ENCODE results near the gene OBI1. TPM values are rescaled to one million over a fixed set of nuclear protein-coding genes. Genes with fewer than 3 reads are reported as not detected.

OBI1 gene
- polyA plus RNA-seq, 2 of the 4 experiments (the other 2 are of a cell fraction), result 8.7 to 13.9 TPM

DNA sequence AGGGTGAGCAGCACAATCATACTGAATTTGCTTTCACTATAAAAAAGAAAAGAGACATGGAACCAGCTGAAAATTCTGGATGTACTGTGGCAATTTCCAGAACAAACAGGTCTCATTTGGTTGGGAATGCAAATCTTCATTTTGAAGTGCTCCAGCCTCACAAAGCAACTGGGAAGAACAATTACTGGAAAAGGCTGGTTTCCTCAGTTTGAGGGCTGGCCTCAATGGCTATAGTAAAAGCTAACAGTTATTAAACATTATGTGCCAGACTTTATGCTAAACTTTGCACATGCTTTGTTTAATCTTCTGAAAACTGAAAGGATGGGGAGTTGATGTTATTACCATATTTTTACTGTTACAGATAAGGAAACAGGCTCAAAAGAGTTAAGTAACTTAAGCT, 3.0 kb downstream of the OBI1 start:
- no peak for TF ChIP-seq EHMT2 (IDR thresholded peaks at IDR 0.05; ENCODE audit: low read depth)
- no peak for TF ChIP-seq MAFK (IDR thresholded peaks at IDR 0.05; ENCODE audit: partially characterized antibody)
- TF ChIP-seq, protein P1, sequence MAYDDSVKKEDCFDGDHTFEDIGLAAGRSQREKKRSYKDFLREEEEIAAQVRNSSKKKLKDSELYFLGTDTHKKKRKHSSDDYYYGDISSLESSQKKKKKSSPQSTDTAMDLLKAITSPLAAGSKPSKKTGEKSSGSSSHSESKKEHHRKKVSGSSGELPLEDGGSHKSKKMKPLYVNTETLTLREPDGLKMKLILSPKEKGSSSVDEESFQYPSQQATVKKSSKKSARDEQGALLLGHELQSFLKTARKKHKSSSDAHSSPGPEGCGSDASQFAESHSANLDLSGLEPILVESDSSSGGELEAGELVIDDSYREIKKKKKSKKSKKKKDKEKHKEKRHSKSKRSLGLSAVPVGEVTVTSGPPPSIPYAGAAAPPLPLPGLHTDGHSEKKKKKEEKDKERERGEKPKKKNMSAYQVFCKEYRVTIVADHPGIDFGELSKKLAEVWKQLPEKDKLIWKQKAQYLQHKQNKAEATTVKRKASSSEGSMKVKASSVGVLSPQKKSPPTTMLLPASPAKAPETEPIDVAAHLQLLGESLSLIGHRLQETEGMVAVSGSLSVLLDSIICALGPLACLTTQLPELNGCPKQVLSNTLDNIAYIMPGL (CRISPR knock-in tag; IDR thresholded peaks at IDR 0.05; ENCODE audit: borderline replicate concordance), result no peak
- no peak for TF ChIP-seq CBX8 (IDR thresholded peaks at IDR 0.05)
- TF ChIP-seq, protein P2, sequence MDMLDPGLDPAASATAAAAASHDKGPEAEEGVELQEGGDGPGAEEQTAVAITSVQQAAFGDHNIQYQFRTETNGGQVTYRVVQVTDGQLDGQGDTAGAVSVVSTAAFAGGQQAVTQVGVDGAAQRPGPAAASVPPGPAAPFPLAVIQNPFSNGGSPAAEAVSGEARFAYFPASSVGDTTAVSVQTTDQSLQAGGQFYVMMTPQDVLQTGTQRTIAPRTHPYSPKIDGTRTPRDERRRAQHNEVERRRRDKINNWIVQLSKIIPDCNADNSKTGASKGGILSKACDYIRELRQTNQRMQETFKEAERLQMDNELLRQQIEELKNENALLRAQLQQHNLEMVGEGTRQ (IDR thresholded peaks at IDR 0.05), result no peak
- TF ChIP-seq, protein P3, sequence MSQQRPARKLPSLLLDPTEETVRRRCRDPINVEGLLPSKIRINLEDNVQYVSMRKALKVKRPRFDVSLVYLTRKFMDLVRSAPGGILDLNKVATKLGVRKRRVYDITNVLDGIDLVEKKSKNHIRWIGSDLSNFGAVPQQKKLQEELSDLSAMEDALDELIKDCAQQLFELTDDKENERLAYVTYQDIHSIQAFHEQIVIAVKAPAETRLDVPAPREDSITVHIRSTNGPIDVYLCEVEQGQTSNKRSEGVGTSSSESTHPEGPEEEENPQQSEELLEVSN (IDR thresholded peaks at IDR 0.05; ENCODE audit: borderline replicate concordance, low read depth), result no peak
- TF ChIP-seq FOSB (CRISPR knock-in tag; IDR thresholded peaks at IDR 0.05), result no peak
- TF ChIP-seq RARB (CRISPR knock-in tag; IDR thresholded peaks at IDR 0.05), result no peak
- TF ChIP-seq RNF2 (IDR thresholded peaks at IDR 0.05; ENCODE audit: borderline replicate concordance, low read depth), result no peak
- TF ChIP-seq, protein P4, sequence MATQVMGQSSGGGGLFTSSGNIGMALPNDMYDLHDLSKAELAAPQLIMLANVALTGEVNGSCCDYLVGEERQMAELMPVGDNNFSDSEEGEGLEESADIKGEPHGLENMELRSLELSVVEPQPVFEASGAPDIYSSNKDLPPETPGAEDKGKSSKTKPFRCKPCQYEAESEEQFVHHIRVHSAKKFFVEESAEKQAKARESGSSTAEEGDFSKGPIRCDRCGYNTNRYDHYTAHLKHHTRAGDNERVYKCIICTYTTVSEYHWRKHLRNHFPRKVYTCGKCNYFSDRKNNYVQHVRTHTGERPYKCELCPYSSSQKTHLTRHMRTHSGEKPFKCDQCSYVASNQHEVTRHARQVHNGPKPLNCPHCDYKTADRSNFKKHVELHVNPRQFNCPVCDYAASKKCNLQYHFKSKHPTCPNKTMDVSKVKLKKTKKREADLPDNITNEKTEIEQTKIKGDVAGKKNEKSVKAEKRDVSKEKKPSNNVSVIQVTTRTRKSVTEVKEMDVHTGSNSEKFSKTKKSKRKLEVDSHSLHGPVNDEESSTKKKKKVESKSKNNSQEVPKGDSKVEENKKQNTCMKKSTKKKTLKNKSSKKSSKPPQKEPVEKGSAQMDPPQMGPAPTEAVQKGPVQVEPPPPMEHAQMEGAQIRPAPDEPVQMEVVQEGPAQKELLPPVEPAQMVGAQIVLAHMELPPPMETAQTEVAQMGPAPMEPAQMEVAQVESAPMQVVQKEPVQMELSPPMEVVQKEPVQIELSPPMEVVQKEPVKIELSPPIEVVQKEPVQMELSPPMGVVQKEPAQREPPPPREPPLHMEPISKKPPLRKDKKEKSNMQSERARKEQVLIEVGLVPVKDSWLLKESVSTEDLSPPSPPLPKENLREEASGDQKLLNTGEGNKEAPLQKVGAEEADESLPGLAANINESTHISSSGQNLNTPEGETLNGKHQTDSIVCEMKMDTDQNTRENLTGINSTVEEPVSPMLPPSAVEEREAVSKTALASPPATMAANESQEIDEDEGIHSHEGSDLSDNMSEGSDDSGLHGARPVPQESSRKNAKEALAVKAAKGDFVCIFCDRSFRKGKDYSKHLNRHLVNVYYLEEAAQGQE (IDR thresholded peaks at IDR 0.05), result no peak
- no peak for TF ChIP-seq GATA3 (IDR thresholded peaks at IDR 0.05; ENCODE audit: borderline replicate concordance)
- TF ChIP-seq CHD2 (IDR thresholded peaks at IDR 0.05; ENCODE audit: low read length, partially characterized antibody), result no peak
- TF ChIP-seq JUNB (IDR thresholded peaks at IDR 0.05), result no peak
- TF ChIP-seq NPAS2 (CRISPR knock-in tag; IDR thresholded peaks at IDR 0.05; ENCODE audit: borderline replicate concordance), result no peak
- TF ChIP-seq SREBF2 (IDR thresholded peaks at IDR 0.05), result no peak
- TF ChIP-seq RFX5 (IDR thresholded peaks at IDR 0.05), result no peak
- TF ChIP-seq CHD4 (IDR thresholded peaks at IDR 0.05; ENCODE audit: borderline replicate concordance), result no peak
- no peak for TF ChIP-seq MYC (IDR thresholded peaks at IDR 0.05; ENCODE audit: borderline replicate concordance, low read length)
- FAIRE-seq, result no peak
- Histone ChIP-seq H3K4me1 (peaks cover 6% of the 10 kb centered on the region; the same call in 2 of the 3 replicates), H3K27ac (no peak overlapping the region), H3K4me2 (no peak overlapping the region), H3K9me3 (no peaks in the 10 kb centered on the region), H3K4me3 (no peak overlapping the region)
- ATAC-seq, result no peak
- DNase-seq (ENCODE audit: low read depth in 1 of 2, low spot score in 1 of 2), result no peak
- ChIA-PET CTCF (interaction anchor here (0.8 to 1.3 kb wide), 3 partner anchors 11 to 36 kb away, joined by 3 to 4 read pairs (median 3); no protein-coding TSS in a partner anchor), POLR2A (no interaction called here)

DNA sequence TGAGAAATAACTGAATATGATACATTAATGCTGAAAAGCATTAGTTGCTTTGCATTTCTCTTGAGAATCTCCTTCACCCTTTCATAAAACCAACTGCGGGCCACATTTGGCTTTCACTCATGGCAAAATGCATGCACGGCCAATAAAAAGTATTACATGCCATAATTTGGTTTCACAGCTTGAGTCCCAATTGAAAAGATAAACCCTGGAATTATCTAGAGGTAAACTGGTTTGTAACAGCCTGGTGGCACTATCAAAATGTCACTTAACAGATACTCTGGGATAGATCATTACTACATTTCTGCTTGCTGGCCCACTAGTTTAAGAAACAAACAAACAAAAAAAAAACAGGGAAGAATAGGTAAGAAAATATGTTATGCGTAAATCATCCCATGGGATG, 3.9 kb downstream of the OBI1 start:
- CTCF ChIA-PET, result interaction anchor here (0.6 to 0.8 kb wide), 2 partner anchors 18 to 1177 kb away, joined by 3 read pairs; no protein-coding TSS in a partner anchor
- POLR2A ChIA-PET, result no interaction called here
- no peaks in the 10 kb centered on the region for H3K9me3 ChIP-seq
- H3K4me1 ChIP-seq, result peaks cover 6% of the 10 kb centered on the region; the same call in 2 of the 3 replicates
- DNase-seq (ENCODE audit: low read depth in 1 of 2, low spot score in 1 of 2), result no peak
- FAIRE-seq, result no peak
- WGBS (ENCODE audit: missing lambda C conversion rate), result 96% methylated on average over 3 of the region's 3 CpGs
- no peak overlapping the region for H3K4me3 ChIP-seq
- no peak for ATAC-seq
- H3K27ac ChIP-seq, result no peak overlapping the region
- TF ChIP-seq PHF8 (IDR thresholded peaks at IDR 0.05; ENCODE audit: borderline replicate concordance, low read depth) (no peak), RAD21 (conservative IDR thresholded peaks at IDR 0.05 in 1 of 2, IDR thresholded peaks at IDR 0.05 in 1 of 2) (no peak), GATA3 (IDR thresholded peaks at IDR 0.05; ENCODE audit: borderline replicate concordance) (no peak), RNF2 (IDR thresholded peaks at IDR 0.05; ENCODE audit: borderline replicate concordance, low read depth) (no peak)
- TF ChIP-seq, protein P4 (IDR thresholded peaks at IDR 0.05), result no peak
- no peak overlapping the region for H3K4me2 ChIP-seq
